ENCODE measurements around the gene SAMHD1.

- TF ChIP-seq CTCF (conservative IDR thresholded peaks at IDR 0.05 in 1 of 2, IDR thresholded peaks at IDR 0.05 in 1 of 2; ENCODE audit: low read depth in 1 of 2, low read length in 2 of 2), result peak in 1 of 2 donors; percentile 11
- no peak for TF ChIP-seq EZH2 (IDR thresholded peaks at IDR 0.05; ENCODE audit: low read length, missing control alignments)
Measured at GRCh38 chr20:36951198-36951978, at the start of gene SAMHD1.

All from fibroblast of lung (primary cell).